Heart left ventricle (tissue), 13 donors: ENCODE measurements around the gene UBE2D3.

Source experiments
- CTCF ChIP-seq, 12 donors: fragments of 200-600 bp; sonication (generic) in 4 of 12; IDR thresholded peaks; one replicate each; pipeline versions ENCODE4 v1.5.0 to v1.8.0; 2018 to 2022; ENCODE audit warnings: antibody characterized with exemption in 12 of 12, mild to moderate bottlenecking in 5 of 12
- POLR2A ChIP-seq, 2 donors: fragments of 450-650 bp; IDR thresholded peaks; one replicate each; pipeline ENCODE4 v1.6.1; 2017; ENCODE audit warnings: antibody characterized with exemption in 2 of 2, mild to moderate bottlenecking in 2 of 2, moderate library complexity in 2 of 2
- donor health status: ischemic (EF 13 %, LVEDD 7.1; RV severe dilation, severe dysfunction).
- donor health status: DM: no; HTN: yes; CAD: no.
- donor health status: DM: no; HTN: no; CAD: no.
- donor health status: ischemic (EF 25% LVEDD 6.9; RV normal size, moderate dysfunction).
- donor health status: ischemic (EF 25% LVEDD 5.7; RV mildly dilated, moderate dysfunction).
- donor health status: ischemic (EF 35%, LVEDD 5.7; RV mildly dilated, moderate dysfunction).
- donor health status: nonischemic (EF 11% LVEDD 7.7; RV severe dilation, severe dysfunction).
- donor health status: DM: yes; HTN: yes; CAD: no.
- donor health status: PGD.
- donor health status: ischemic (EF 29% LVEDD 5.4; RV normal size, mild dysfunction).
- donor health status: nonischemic (EF 23%, LVEDD 6.1; RV moderate dilation, normal function).

GRCh38 chr4:102789317-102789717 is 38.0 kb downstream of the UBE2D3 start:
- TF ChIP-seq CTCF (IDR thresholded peaks at IDR 0.05) (no peak), POLR2A (IDR thresholded peaks at IDR 0.05) (no peak)
